BLaER1 treated with 17β-estradiol and CSF1 and Interleukin-3, amounts not matched to agents 10 nM and 100 nM (cell line): ENCODE measurements around the gene CCDC102A.

Source experiments
- H3K27ac ChIP-seq, 11 experiments: shearing (Covaris generic); formaldehyde crosslinking; 2 replicates each; pipeline ENCODE4 v1.8.1; 2022
- H3K27me3 ChIP-seq, 11 experiments: shearing (Covaris generic); formaldehyde crosslinking; 2 replicates each; pipeline ENCODE4 v1.8.1; 2022
- H3K36me3 ChIP-seq, 11 experiments: shearing (Covaris generic); formaldehyde crosslinking; 2 replicates each; pipeline ENCODE4 v1.8.1; 2022
- H3K4me1 ChIP-seq, 10 experiments: shearing (Covaris generic); formaldehyde crosslinking; 2 replicates each; pipeline ENCODE4 v1.8.1; 2022
- H3K4me2 ChIP-seq, 11 experiments: shearing (Covaris generic); formaldehyde crosslinking; 2 replicates each; pipeline ENCODE4 v1.8.1; 2022
- H3K4me3 ChIP-seq, 10 experiments: shearing (Covaris generic); formaldehyde crosslinking; 2 replicates each; pipeline ENCODE4 v1.8.1; 2022
- H3K9ac ChIP-seq, 11 experiments: shearing (Covaris generic); formaldehyde crosslinking; 2 replicates each; pipeline ENCODE4 v1.8.1; 2022
- H3K9me3 ChIP-seq, 11 experiments: shearing (Covaris generic); formaldehyde crosslinking; replicated peaks in 1 of 11; 2 replicates each; pipeline ENCODE4 v1.8.1; 2022
- H4K20me1 ChIP-seq, 11 experiments: shearing (Covaris generic); formaldehyde crosslinking; 2 replicates each; pipeline ENCODE4 v1.8.1; 2022
- Cebpa-rat ChIP-seq, 11 experiments: shearing (Covaris generic); IDR thresholded peaks; 2 replicates each; pipeline ENCODE4 v1.8.1; 2022

Gene CCDC102A

DNA sequence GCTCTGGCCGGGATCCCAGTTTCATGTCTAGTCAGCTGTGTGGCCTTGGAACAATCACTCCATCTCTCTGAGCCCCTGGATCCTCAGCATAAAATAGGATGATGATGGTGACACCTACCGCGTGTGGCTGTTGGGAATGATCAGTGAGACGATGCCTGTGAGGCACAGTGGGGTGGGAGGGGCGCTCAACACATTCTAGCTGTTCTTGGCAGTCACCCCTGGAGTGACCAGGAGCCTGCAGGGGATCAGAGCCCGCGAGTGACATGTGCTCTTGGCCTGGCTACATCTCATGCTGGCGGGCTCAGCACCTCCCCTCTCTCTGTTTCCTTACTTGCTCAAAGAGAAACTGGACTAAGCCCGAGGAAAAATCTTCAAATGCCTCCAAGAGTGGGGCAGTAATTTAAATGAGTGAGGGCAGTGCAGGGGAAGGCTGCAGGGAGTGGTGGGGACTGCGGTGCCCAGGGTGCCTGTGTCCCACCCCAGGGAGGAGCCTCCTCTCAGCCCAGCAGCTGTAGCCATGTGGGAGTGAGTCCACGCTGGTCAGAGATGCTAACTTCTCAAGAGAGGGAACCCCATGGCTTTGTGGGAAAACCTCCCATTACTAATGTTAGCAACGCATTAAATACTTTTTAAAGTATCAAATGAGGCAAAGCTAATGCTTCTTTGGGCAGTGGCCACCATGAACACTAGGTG is 27.0 kb downstream of the CCDC102A start:
- Histone ChIP-seq H3K4me2 (no peak overlapping the region), H3K4me1 (peaks cover 6 to 43% (median 30%) of the 10 kb centered on the region in 10 experiments; a peak in 19 of 20 replicates), H3K27me3 (no peaks in the 10 kb centered on the region), H3K36me3 (peaks cover 0 to 26% (median 10%) of the 10 kb centered on the region in 11 experiments; a peak in 8 of 22 replicates), H3K9ac (no peak overlapping the region), H3K4me3 (no peak overlapping the region), H3K27ac (no peak overlapping the region), H4K20me1 (no peaks in the 10 kb centered on the region), H3K9me3 (no peaks in the 10 kb centered on the region)
- no peak for TF ChIP-seq Cebpa-rat (IDR thresholded peaks at IDR 0.05)

GRCh38 chr16:57508035-57508425 is 28.3 kb downstream of the CCDC102A start:
- Histone ChIP-seq H3K4me2 (peak overlapping the region in 9 of 11 experiments; percentile 15 to 62 (median 48); a peak in 15 of 22 replicates), H3K27ac (no peak overlapping the region), H3K4me1 (peaks cover 17 to 56% (median 44%) of the 10 kb centered on the region in 10 experiments), H3K9me3 (no peaks in the 10 kb centered on the region), H4K20me1 (peaks cover 0 to 6% (median 0%) of the 10 kb centered on the region in 11 experiments; a peak in 1 of 22 replicates), H3K36me3 (peaks cover 0 to 15% (median 10%) of the 10 kb centered on the region in 11 experiments; a peak in 8 of 22 replicates), H3K27me3 (no peaks in the 10 kb centered on the region), H3K9ac (no peak overlapping the region), H3K4me3 (no peak overlapping the region)
- no peak for TF ChIP-seq Cebpa-rat (IDR thresholded peaks at IDR 0.05)

DNA sequence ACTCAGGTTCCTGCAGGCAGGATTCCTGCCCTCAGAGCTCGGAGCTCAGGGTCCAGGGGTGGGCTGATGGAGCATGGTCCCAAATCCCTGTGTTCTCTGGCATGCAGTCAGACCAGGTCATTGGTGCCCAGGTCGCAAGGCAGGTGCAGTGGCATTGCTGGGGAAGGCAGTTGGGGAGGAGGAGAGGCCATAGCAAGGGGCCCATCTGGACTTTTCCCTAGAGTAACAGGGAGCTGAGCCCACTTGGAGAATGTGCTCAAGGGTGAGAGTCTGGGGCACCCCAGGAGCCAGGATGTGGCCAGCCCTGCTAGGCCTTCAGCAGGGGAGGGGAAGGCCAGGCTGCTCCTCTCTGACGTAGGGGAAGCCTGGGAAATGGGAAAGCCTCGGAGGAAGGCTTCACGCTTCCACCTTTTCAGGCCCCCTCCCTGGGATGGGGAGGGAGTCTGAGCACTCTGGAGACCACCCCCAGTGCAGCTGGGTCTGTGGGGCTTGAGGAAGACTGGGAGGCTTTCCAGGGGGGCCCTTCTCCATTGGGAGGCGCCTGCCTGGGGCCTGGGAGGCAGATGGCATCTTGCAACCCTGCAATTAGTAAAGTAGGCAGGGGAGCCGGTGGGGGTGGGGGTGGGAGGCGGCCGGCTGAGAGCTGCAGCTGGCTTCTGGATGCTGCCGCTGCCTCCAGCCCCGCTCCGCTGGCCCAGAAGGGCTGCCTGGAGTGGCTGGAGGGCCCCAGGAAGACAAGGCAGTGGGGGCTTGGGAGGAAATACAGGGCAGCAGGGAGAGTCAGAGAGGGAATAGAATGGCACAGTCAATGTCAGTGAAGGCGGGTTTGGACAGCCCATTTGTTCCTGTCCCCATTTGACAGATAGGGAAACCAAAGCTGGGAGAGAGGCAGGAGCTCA is 29.0 kb downstream of the CCDC102A start:
- Histone ChIP-seq H3K4me1 (peaks cover 23 to 63% (median 50%) of the 10 kb centered on the region in 10 experiments), H3K4me2 (peak overlapping the region in 10 of 11 experiments; percentile 15 to 63 (median 50); a peak in 17 of 22 replicates), H3K9me3 (no peaks in the 10 kb centered on the region), H3K9ac (no peak overlapping the region), H3K27me3 (0 out of 22 replicates have a peak, but pooled peaks cover 0 to 4% (median 0%) of the 10 kb centered on the region in 11 experiments), H3K36me3 (peaks cover 0 to 9% (median 4%) of the 10 kb centered on the region in 11 experiments; a peak in 7 of 22 replicates), H3K27ac (no peak overlapping the region), H4K20me1 (peaks cover 0 to 7% (median 0%) of the 10 kb centered on the region in 11 experiments; a peak in 1 of 22 replicates), H3K4me3 (no peak overlapping the region)
- no peak for TF ChIP-seq Cebpa-rat (IDR thresholded peaks at IDR 0.05)

- 0 out of 22 replicates have a peak overlapping the region, but pooled peaks of 1 of the 11 experiments have one; percentile 18 for H3K9ac ChIP-seq
- no peak overlapping the region for H3K4me3 ChIP-seq
- no peaks in the 10 kb centered on the region for H3K9me3 ChIP-seq
- no peaks in the 10 kb centered on the region for H3K36me3 ChIP-seq
- H3K27me3 ChIP-seq: 0 out of 22 replicates have a peak, but pooled peaks cover 0 to 4% (median 0%) of the 10 kb centered on the region in 11 experiments
- peak overlapping the region in 8 of 11 experiments; percentile 66 to 89 (median 82); a peak in 14 of 22 replicates for H3K4me2 ChIP-seq
- H3K27ac ChIP-seq: no peak overlapping the region
- peaks cover 0 to 7% (median 0%) of the 10 kb centered on the region in 11 experiments; a peak in 1 of 22 replicates for H4K20me1 ChIP-seq
- peaks cover 33 to 78% (median 69%) of the 10 kb centered on the region in 10 experiments for H3K4me1 ChIP-seq
- TF ChIP-seq Cebpa-rat (IDR thresholded peaks at IDR 0.05): no peak
Observed at GRCh38 chr16:57505169-57505568, 31.2 kb downstream of the CCDC102A start.

DNA sequence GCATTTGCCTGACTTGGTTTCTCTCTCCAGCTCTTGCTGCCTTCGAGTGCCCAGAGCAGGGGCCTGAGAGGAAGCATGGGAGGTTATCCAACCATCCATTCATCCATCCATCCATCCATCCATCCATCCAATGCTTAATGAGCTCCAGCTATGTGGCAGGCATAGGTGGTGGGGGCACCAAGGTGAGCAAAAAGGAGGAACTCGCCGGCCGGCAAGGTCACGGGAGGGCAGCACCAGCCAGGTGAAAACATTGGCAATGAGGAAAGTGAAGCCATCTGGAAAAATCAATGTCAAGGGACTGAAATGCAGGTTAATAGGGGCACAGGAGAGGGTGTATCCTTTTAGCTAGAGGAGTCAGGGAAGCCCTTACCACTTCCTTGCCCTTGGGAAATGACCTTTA is 31.9 kb downstream of the CCDC102A start:
- Histone ChIP-seq H3K9ac (0 out of 22 replicates have a peak overlapping the region, but pooled peaks of 1 of the 11 experiments have one; percentile 24), H3K27ac (no peak overlapping the region), H4K20me1 (peaks cover 0 to 7% (median 0%) of the 10 kb centered on the region in 11 experiments; a peak in 1 of 22 replicates), H3K4me3 (no peak overlapping the region), H3K36me3 (no peaks in the 10 kb centered on the region), H3K4me1 (peaks cover 34 to 83% (median 73%) of the 10 kb centered on the region in 10 experiments), H3K27me3 (0 out of 22 replicates have a peak, but pooled peaks cover 0 to 4% (median 0%) of the 10 kb centered on the region in 11 experiments), H3K9me3 (no peaks in the 10 kb centered on the region), H3K4me2 (peak overlapping the region in 10 of 11 experiments; percentile 11 to 89 (median 78); a peak in 18 of 22 replicates)
- no peak for TF ChIP-seq Cebpa-rat (IDR thresholded peaks at IDR 0.05)

GRCh38 chr16:57504001-57504400 is 32.4 kb downstream of the CCDC102A start:
- Histone ChIP-seq H3K27ac (no peak overlapping the region), H4K20me1 (peaks cover 0 to 7% (median 0%) of the 10 kb centered on the region in 11 experiments; a peak in 1 of 22 replicates), H3K4me3 (no peak overlapping the region), H3K36me3 (no peaks in the 10 kb centered on the region), H3K9me3 (no peaks in the 10 kb centered on the region), H3K4me1 (peaks cover 34 to 86% (median 75%) of the 10 kb centered on the region in 10 experiments), H3K4me2 (peak overlapping the region; percentile 36 to 89 (median 78)), H3K9ac (peak overlapping the region in 3 of 11 experiments; percentile 4 to 24 (median 11); a peak in 1 of 22 replicates), H3K27me3 (0 out of 22 replicates have a peak, but pooled peaks cover 0 to 4% (median 0%) of the 10 kb centered on the region in 11 experiments)
- no peak for TF ChIP-seq Cebpa-rat (IDR thresholded peaks at IDR 0.05)

DNA sequence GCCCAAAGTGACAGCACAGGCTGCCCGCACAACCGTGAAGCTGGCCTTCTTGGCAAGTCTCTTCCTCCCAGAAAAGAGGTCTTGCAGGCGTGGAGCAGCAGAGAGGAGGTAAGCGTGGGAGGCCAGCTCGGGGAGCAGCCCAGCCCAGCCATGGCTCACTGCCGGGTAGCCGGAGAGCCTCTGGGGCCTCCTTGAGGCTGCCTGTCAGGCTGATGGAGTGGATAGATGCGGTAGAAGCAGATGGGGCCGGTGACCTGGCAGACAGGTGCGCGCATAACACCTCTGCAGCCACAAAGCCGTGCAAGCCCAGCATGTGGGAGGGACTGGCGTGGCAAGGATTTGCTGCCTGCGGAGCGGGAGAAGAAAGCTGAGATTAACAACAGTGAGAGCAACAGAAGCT is 33.0 kb downstream of the CCDC102A start:
- Histone ChIP-seq H4K20me1 (peaks cover 0 to 7% (median 0%) of the 10 kb centered on the region in 11 experiments; a peak in 1 of 22 replicates), H3K36me3 (no peaks in the 10 kb centered on the region), H3K4me1 (peaks cover 34 to 86% (median 75%) of the 10 kb centered on the region in 10 experiments), H3K27me3 (0 out of 22 replicates have a peak, but pooled peaks cover 0 to 4% (median 0%) of the 10 kb centered on the region in 11 experiments), H3K4me3 (no peak overlapping the region), H3K27ac (no peak overlapping the region; a peak in 1 of 22 replicates), H3K9ac (peak overlapping the region in 2 of 11 experiments; percentile 11 to 30; a peak in 4 of 22 replicates), H3K9me3 (no peaks in the 10 kb centered on the region), H3K4me2 (peak overlapping the region; percentile 36 to 89 (median 78))
- no peak for TF ChIP-seq Cebpa-rat (IDR thresholded peaks at IDR 0.05)

- Histone ChIP-seq H3K36me3 (no peaks in the 10 kb centered on the region), H3K4me3 (no peak overlapping the region), H3K9ac (no peak overlapping the region), H3K27me3 (0 out of 22 replicates have a peak, but pooled peaks cover 0 to 4% (median 0%) of the 10 kb centered on the region in 11 experiments), H3K9me3 (no peaks in the 10 kb centered on the region), H3K4me1 (peaks cover 34 to 75% (median 64%) of the 10 kb centered on the region in 10 experiments), H3K4me2 (peak overlapping the region in 10 of 11 experiments; percentile 42 to 89 (median 78); a peak in 18 of 22 replicates), H4K20me1 (peaks cover 0 to 7% (median 0%) of the 10 kb centered on the region in 11 experiments; a peak in 1 of 22 replicates), H3K27ac (no peak overlapping the region)
- no peak for TF ChIP-seq Cebpa-rat (IDR thresholded peaks at IDR 0.05)
Observed at GRCh38 chr16:57502048-57502775, 34.2 kb downstream of the CCDC102A start.
